ENCODE measurements around the gene IGSF5.
"Not testable (repeated sequence)": the region's sequence is repeated elsewhere in the genome, so short reads cannot be mapped to it uniquely, and the experiment has no call there.

The IGSF5 gene

GRCh38 chr21:39739531-39739930 is 5.5 kb upstream of the IGSF5 start:
- not testable (repeated sequence) for DNase-seq

GRCh38 chr21:39742561-39742960 is 2.4 kb upstream of the IGSF5 start:
- not testable (repeated sequence) for DNase-seq

- DNase-seq, result not testable (repeated sequence)
These were observed 349 bp downstream of the IGSF5 start for GRCh38 chr21:39745332-39745731.

GRCh38 chr21:39750670-39751069 is 5.7 kb downstream of the IGSF5 start:
- no peak for DNase-seq

GRCh38 chr21:39754811-39755210 is 9.8 kb downstream of the IGSF5 start:
- no peak for DNase-seq

- DNase-seq, result no peak
These were observed 11.3 kb downstream of the IGSF5 start for GRCh38 chr21:39756285-39756684.

- no peak for DNase-seq
These were observed 18.4 kb downstream of the IGSF5 start for GRCh38 chr21:39763272-39763970.

GRCh38 chr21:39774227-39774626 is 29.2 kb downstream of the IGSF5 start:
- no peak for DNase-seq

GRCh38 chr21:39775816-39776215 is 30.8 kb downstream of the IGSF5 start:
- no peak for DNase-seq

- no peak for DNase-seq
These were observed 31.6 kb downstream of the IGSF5 start for GRCh38 chr21:39776589-39776988.

- no peak for DNase-seq
These were observed 36.3 kb downstream of the IGSF5 start for GRCh38 chr21:39781331-39781730.

- DNase-seq, result no peak
These were observed 43.4 kb downstream of the IGSF5 start for GRCh38 chr21:39788383-39788782.

GRCh38 chr21:39796466-39796865 is 51.5 kb downstream of the IGSF5 start:
- DNase-seq, result no peak

- no peak for DNase-seq
These were observed 54.2 kb downstream of the IGSF5 start for GRCh38 chr21:39799178-39799577.

- no peak for DNase-seq
These were observed 55.3 kb downstream of the IGSF5 start for GRCh38 chr21:39800311-39800710.

GRCh38 chr21:39802217-39802616 is 57.2 kb downstream of the IGSF5 start:
- DNase-seq, result no peak

- no peak for DNase-seq
These were observed 58.4 kb downstream of the IGSF5 start for GRCh38 chr21:39803393-39803792.

- no peak for DNase-seq
These were observed 59.3 kb downstream of the IGSF5 start for GRCh38 chr21:39804240-39804639.

GRCh38 chr21:39805983-39806382 is 61.0 kb downstream of the IGSF5 start:
- DNase-seq, result no peak

GRCh38 chr21:39807738-39808137 is 62.8 kb downstream of the IGSF5 start:
- DNase-seq, result no peak

- DNase-seq, result no peak
These were observed 65.0 kb downstream of the IGSF5 start for GRCh38 chr21:39809936-39810335.

GRCh38 chr21:39812983-39813382 is 68.0 kb downstream of the IGSF5 start:
- DNase-seq, result no peak

- no peak for DNase-seq
These were observed 73.6 kb downstream of the IGSF5 start for GRCh38 chr21:39818557-39818956.

GRCh38 chr21:39822042-39822441 is 77.1 kb downstream of the IGSF5 start:
- DNase-seq, result no peak

GRCh38 chr21:39825250-39825649 is 80.3 kb downstream of the IGSF5 start:
- DNase-seq, result no peak

Data from stimulated activated CD4-positive, alpha-beta T cell treated with anti-CD3 and anti-CD28 coated beads, Interleukin-4, amount 100 ng/mL, for 24 hours (primary cell).